ENCODE data around the gene FAH. TPM values are rescaled to one million over a fixed set of nuclear protein-coding genes. Genes with fewer than 3 reads are reported as not detected.

The FAH gene
- total and polyA plus RNA-seq, 9 of the 15 experiments (the other 6 are each of a cell fraction or from before 2014, with no cell fraction given): 66.8 to 310 (median 103) TPM

- TF ChIP-seq ZBTB40 (IDR thresholded peaks at IDR 0.05) (peak; percentile 18; the same call in 1 of the 2 replicates), ZBTB40 (CRISPR knock-in tag; IDR thresholded peaks at IDR 0.05) (no peak), CSDE1 (IDR thresholded peaks at IDR 0.05) (0 out of 4 replicates have a peak, but pooled peaks of 1 of the 2 experiments have one; percentile 17), PHB (CRISPR knock-in tag; IDR thresholded peaks at IDR 0.05) (no peak), REST (IDR thresholded peaks at IDR 0.05; ENCODE audit: borderline replicate concordance) (no peak), REST (CRISPR knock-in tag; IDR thresholded peaks at IDR 0.05; ENCODE audit: low read depth) (no peak), NCOA2 (IDR thresholded peaks at IDR 0.05; ENCODE audit: partially characterized antibody in 2 of 2) (no peak), POLR3A (IDR thresholded peaks at IDR 0.05; ENCODE audit: borderline replicate concordance, extremely low read depth, insufficient read depth, insufficient read length) (no peak), MYBL2 (IDR thresholded peaks at IDR 0.05; ENCODE audit: low read depth) (no peak), MYBL2 (CRISPR knock-in tag; IDR thresholded peaks at IDR 0.05; ENCODE audit: borderline replicate concordance) (no peak), ARID1B (IDR thresholded peaks at IDR 0.05) (peak; percentile 68), LARP7 (IDR thresholded peaks at IDR 0.05) (peak; percentile 31; the same call in 1 of the 2 replicates), HNRNPLL (IDR thresholded peaks at IDR 0.05; ENCODE audit: low read depth, low read length, poor library complexity, severe bottlenecking) (no peak)
These were observed 1.2 kb upstream of the FAH start (continued) for GRCh38 chr15:80151576-80151975.

All from K562 (cell line).